ENCODE measurements around the gene TRIM67.

TRIM67 gene

GRCh38 chr1:231196728-231197127, 34.9 kb downstream of the TRIM67 start:
- H3K4me1 ChIP-seq (ENCODE audit: low read length), result no peaks in the 10 kb centered on the region
- H3K27me3 ChIP-seq (replicated peaks; ENCODE audit: insufficient read depth, low read length), result no peaks in the 10 kb centered on the region
- no peak overlapping the region for H3K4me2 ChIP-seq (ENCODE audit: low read depth, low read length)
- H3K79me2 ChIP-seq (ENCODE audit: low read length), result no peaks in the 10 kb centered on the region
- no peak overlapping the region for H3K4me3 ChIP-seq (ENCODE audit: low read length)
- no peaks in the 10 kb centered on the region for H3K9me3 ChIP-seq (replicated peaks; ENCODE audit: insufficient read depth, low read length)
- H3F3A ChIP-seq (ENCODE audit: insufficient read depth, low read length), result no peaks in the 10 kb centered on the region
- no peaks in the 10 kb centered on the region for H4K20me1 ChIP-seq (ENCODE audit: insufficient read depth, low read length)
- H3K9me2 ChIP-seq (replicated peaks; ENCODE audit: insufficient read depth, low read length), result no peaks in the 10 kb centered on the region
- no peak for DNase-seq
- H3K27ac ChIP-seq (ENCODE audit: low read length), result no peak overlapping the region
- TF ChIP-seq CTCF (IDR thresholded peaks at IDR 0.05; ENCODE audit: low read length), result no peak
- no peak for TF ChIP-seq EZH2 (optimal IDR thresholded peaks at IDR 0.05; ENCODE audit: low read depth, low read length)
- no peak for TF ChIP-seq EZH2phosphoT487 (IDR thresholded peaks at IDR 0.05; ENCODE audit: low read length)
- H3K9ac ChIP-seq (ENCODE audit: low read length), result no peak overlapping the region
- no peaks in the 10 kb centered on the region for H3K36me3 ChIP-seq (replicated peaks; ENCODE audit: insufficient read depth, low read length)
- H2AFZ ChIP-seq (ENCODE audit: low read length), result no peak overlapping the region

GRCh38 chr1:231199868-231200267, 38.0 kb downstream of the TRIM67 start:
- Histone ChIP-seq H3K4me3 (ENCODE audit: low read length) (no peak overlapping the region), H4K20me1 (ENCODE audit: insufficient read depth, low read length) (no peaks in the 10 kb centered on the region), H3K79me2 (ENCODE audit: low read length) (no peaks in the 10 kb centered on the region), H3K9me3 (replicated peaks; ENCODE audit: insufficient read depth, low read length) (no peaks in the 10 kb centered on the region), H3K36me3 (replicated peaks; ENCODE audit: insufficient read depth, low read length) (no peaks in the 10 kb centered on the region), H3K27ac (ENCODE audit: low read length) (no peak overlapping the region), H3K9ac (ENCODE audit: low read length) (no peak overlapping the region), H3F3A (ENCODE audit: insufficient read depth, low read length) (no peaks in the 10 kb centered on the region), H3K4me2 (ENCODE audit: low read depth, low read length) (no peak overlapping the region), H3K4me1 (ENCODE audit: low read length) (no peaks in the 10 kb centered on the region), H3K27me3 (replicated peaks; ENCODE audit: insufficient read depth, low read length) (no peaks in the 10 kb centered on the region), H3K9me2 (replicated peaks; ENCODE audit: insufficient read depth, low read length) (no peaks in the 10 kb centered on the region), H2AFZ (ENCODE audit: low read length) (no peak overlapping the region)
- no peak for DNase-seq
- no peak for TF ChIP-seq CTCF (IDR thresholded peaks at IDR 0.05; ENCODE audit: low read length)

- Histone ChIP-seq H3F3A (ENCODE audit: insufficient read depth, low read length) (no peaks in the 10 kb centered on the region), H3K79me2 (ENCODE audit: low read length) (no peaks in the 10 kb centered on the region), H3K27ac (ENCODE audit: low read length) (no peak overlapping the region), H3K4me3 (ENCODE audit: low read length) (no peak overlapping the region), H3K4me1 (ENCODE audit: low read length) (no peaks in the 10 kb centered on the region), H3K36me3 (replicated peaks; ENCODE audit: insufficient read depth, low read length) (no peaks in the 10 kb centered on the region), H3K9ac (ENCODE audit: low read length) (no peak overlapping the region), H2AFZ (ENCODE audit: low read length) (no peak overlapping the region), H3K4me2 (ENCODE audit: low read depth, low read length) (no peak overlapping the region), H3K9me2 (replicated peaks; ENCODE audit: insufficient read depth, low read length) (no peaks in the 10 kb centered on the region), H4K20me1 (ENCODE audit: insufficient read depth, low read length) (no peaks in the 10 kb centered on the region), H3K27me3 (replicated peaks; ENCODE audit: insufficient read depth, low read length) (no peaks in the 10 kb centered on the region), H3K9me3 (replicated peaks; ENCODE audit: insufficient read depth, low read length) (no peaks in the 10 kb centered on the region)
- no peak for TF ChIP-seq EZH2 (optimal IDR thresholded peaks at IDR 0.05; ENCODE audit: low read depth, low read length)
- no peak for DNase-seq
These were observed 38.7 kb downstream of the TRIM67 start for GRCh38 chr1:231200388-231201031.

DNA sequence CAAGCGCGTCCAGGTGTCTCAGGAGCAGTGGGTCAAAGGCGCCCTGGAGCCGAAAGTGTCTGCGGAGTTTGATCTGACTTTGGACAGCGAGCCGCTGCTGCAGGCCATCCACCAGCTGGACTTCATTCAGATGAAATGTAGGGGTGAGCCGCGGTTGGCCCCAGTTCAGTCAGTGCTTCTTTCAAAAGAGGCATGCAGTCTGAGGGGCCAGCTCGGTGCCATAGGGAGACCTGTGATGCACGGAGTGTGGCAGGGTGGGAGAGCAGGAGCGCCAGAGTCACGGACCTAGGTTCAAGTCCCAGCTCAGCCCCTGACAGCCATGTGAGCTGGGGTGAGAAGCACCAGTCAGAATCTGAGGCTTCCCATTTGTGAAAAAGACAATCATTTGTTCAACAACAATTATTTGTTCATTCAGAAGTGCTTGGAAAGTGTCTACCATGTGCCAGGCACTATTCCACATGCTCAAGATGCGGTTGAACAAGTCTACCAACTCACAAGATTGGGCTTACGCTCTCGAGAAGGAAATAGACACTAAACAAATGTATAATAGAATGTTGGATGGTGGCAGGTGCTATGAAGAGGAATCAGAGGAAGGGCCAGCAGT, 39.6 kb downstream of the TRIM67 start:
- no peaks in the 10 kb centered on the region for H3F3A ChIP-seq (ENCODE audit: insufficient read depth, low read length)

More for the DNA sequence above, 39.6 kb downstream of the TRIM67 start:
- no peak overlapping the region for H3K9ac ChIP-seq (ENCODE audit: low read length)
- H3K27ac ChIP-seq (ENCODE audit: low read length), result no peak overlapping the region
- no peaks in the 10 kb centered on the region for H3K9me2 ChIP-seq (replicated peaks; ENCODE audit: insufficient read depth, low read length)
- TF ChIP-seq EZH2phosphoT487 (IDR thresholded peaks at IDR 0.05; ENCODE audit: low read length) (no peak), CTCF (IDR thresholded peaks at IDR 0.05; ENCODE audit: low read length) (no peak), EZH2 (optimal IDR thresholded peaks at IDR 0.05; ENCODE audit: low read depth, low read length) (no peak)
- no peaks in the 10 kb centered on the region for H4K20me1 ChIP-seq (ENCODE audit: insufficient read depth, low read length)
- no peaks in the 10 kb centered on the region for H3K27me3 ChIP-seq (replicated peaks; ENCODE audit: insufficient read depth, low read length)
- no peaks in the 10 kb centered on the region for H3K36me3 ChIP-seq (replicated peaks; ENCODE audit: insufficient read depth, low read length)
- no peaks in the 10 kb centered on the region for H3K9me3 ChIP-seq (replicated peaks; ENCODE audit: insufficient read depth, low read length)
- no peak for DNase-seq
- no peak overlapping the region for H2AFZ ChIP-seq (ENCODE audit: low read length)
- no peaks in the 10 kb centered on the region for H3K4me1 ChIP-seq (ENCODE audit: low read length)
- no peak overlapping the region for H3K4me2 ChIP-seq (ENCODE audit: low read depth, low read length)
- no peak overlapping the region for H3K4me3 ChIP-seq (ENCODE audit: low read length)
- no peaks in the 10 kb centered on the region for H3K79me2 ChIP-seq (ENCODE audit: low read length)
